Measurements from ENCODE around the gene MYBL2. TPM values are rescaled to one million over a fixed set of nuclear protein-coding genes. Genes with fewer than 3 reads are reported as not detected.

The MYBL2 gene
- polyA plus RNA-seq, 1 of the 3 experiments (the other 2 are of a cell fraction) = 9.7 TPM

DNA sequence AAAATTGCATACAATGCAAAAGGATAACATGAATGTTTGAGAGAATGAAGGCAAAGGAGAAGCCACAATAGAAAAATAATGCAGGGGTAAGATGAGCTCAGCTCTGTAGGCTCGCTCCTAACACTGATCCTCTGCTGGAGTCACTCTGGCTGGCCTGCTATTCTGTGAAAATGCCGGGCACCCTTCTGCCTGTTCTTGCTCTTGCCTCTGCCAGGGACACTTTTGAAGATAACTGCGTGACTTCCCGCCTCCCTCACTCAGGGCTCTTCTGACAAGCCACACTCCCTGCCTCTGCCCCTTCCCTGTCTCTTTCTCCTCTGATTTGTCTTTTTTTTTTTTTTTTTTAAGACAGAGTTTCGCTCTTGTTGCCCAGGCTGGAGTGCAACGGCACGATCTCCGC is 35.3 kb upstream of the MYBL2 start:
- Histone ChIP-seq H3K79me2 (ENCODE audit: insufficient read depth) (no peaks in the 10 kb centered on the region), H2AFZ (ENCODE audit: low read depth) (no peak overlapping the region), H3F3A (replicated peaks; ENCODE audit: insufficient read depth) (no peaks in the 10 kb centered on the region), H3K9me3 (no peaks in the 10 kb centered on the region), H4K20me1 (ENCODE audit: insufficient read depth) (no peaks in the 10 kb centered on the region), H3K4me3 (ENCODE audit: low read depth in 2 of 2, low read length in 1 of 2) (no peak overlapping the region), H3K27me3 (ENCODE audit: insufficient read depth) (no peaks in the 10 kb centered on the region), H3K9me2 (no peaks in the 10 kb centered on the region), H3K27ac (ENCODE audit: low read depth in 2 of 2, low read length in 1 of 2) (no peak overlapping the region), H3K9ac (no peak overlapping the region), H3K4me2 (no peak overlapping the region), H3K36me3 (replicated peaks in 1 of 2; ENCODE audit: control insufficient read depth in 1 of 2, insufficient read depth in 2 of 2, low read length in 1 of 2) (peaks cover 13 to 32% of the 10 kb centered on the region in 2 experiments), H3K4me1 (ENCODE audit: control insufficient read depth in 1 of 2, insufficient read depth in 2 of 2, low read depth in 1 of 2, low read length in 1 of 2) (no peaks in the 10 kb centered on the region)
- no peak for DNase-seq
- POLR2A ChIA-PET = no interaction called here
- TF ChIP-seq, protein P1, sequence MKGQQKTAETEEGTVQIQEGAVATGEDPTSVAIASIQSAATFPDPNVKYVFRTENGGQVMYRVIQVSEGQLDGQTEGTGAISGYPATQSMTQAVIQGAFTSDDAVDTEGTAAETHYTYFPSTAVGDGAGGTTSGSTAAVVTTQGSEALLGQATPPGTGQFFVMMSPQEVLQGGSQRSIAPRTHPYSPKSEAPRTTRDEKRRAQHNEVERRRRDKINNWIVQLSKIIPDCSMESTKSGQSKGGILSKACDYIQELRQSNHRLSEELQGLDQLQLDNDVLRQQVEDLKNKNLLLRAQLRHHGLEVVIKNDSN (IDR thresholded peaks at IDR 0.05; ENCODE audit: borderline replicate concordance, low read depth) = no peak
- TF ChIP-seq EZH2phosphoT487 (IDR thresholded peaks at IDR 0.05; ENCODE audit: borderline replicate concordance, low read depth) (no peak), TCF12 (IDR thresholded peaks at IDR 0.05) (no peak), NFIC (IDR thresholded peaks at IDR 0.05; ENCODE audit: borderline replicate concordance) (no peak), EP300 (IDR thresholded peaks at IDR 0.05; ENCODE audit: borderline replicate concordance in 1 of 2, low read depth in 1 of 2, low read length in 1 of 2) (no peak), NRF1 (IDR thresholded peaks at IDR 0.05; ENCODE audit: low read depth, low read length) (no peak), RXRA (IDR thresholded peaks at IDR 0.05; ENCODE audit: borderline replicate concordance, low read depth) (no peak), GATA2 (CRISPR knock-in tag; IDR thresholded peaks at IDR 0.05) (no peak), ELF1 (IDR thresholded peaks at IDR 0.05) (no peak), SMC3 (IDR thresholded peaks at IDR 0.05; ENCODE audit: low read depth, low read length) (no peak), TEAD4 (IDR thresholded peaks at IDR 0.05; ENCODE audit: borderline replicate concordance, insufficient read depth) (no peak), RFX5 (IDR thresholded peaks at IDR 0.05; ENCODE audit: low read length) (no peak), REST (IDR thresholded peaks at IDR 0.05; ENCODE audit: low read depth, low read length) (no peak), GABPA (IDR thresholded peaks at IDR 0.05; ENCODE audit: low read depth) (no peak), POLR2AphosphoS5 (IDR thresholded peaks at IDR 0.05; ENCODE audit: low read depth, low read length) (no peak), FOSL2 (IDR thresholded peaks at IDR 0.05; ENCODE audit: borderline replicate concordance, low read depth) (no peak), FOXJ3 (CRISPR knock-in tag; IDR thresholded peaks at IDR 0.05) (no peak), IRF3 (IDR thresholded peaks at IDR 0.05; ENCODE audit: low read depth, low read length) (no peak)
- TF ChIP-seq, protein P2, sequence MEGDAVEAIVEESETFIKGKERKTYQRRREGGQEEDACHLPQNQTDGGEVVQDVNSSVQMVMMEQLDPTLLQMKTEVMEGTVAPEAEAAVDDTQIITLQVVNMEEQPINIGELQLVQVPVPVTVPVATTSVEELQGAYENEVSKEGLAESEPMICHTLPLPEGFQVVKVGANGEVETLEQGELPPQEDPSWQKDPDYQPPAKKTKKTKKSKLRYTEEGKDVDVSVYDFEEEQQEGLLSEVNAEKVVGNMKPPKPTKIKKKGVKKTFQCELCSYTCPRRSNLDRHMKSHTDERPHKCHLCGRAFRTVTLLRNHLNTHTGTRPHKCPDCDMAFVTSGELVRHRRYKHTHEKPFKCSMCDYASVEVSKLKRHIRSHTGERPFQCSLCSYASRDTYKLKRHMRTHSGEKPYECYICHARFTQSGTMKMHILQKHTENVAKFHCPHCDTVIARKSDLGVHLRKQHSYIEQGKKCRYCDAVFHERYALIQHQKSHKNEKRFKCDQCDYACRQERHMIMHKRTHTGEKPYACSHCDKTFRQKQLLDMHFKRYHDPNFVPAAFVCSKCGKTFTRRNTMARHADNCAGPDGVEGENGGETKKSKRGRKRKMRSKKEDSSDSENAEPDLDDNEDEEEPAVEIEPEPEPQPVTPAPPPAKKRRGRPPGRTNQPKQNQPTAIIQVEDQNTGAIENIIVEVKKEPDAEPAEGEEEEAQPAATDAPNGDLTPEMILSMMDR (IDR thresholded peaks at IDR 0.05) = no peak
- TF ChIP-seq, protein P3, sequence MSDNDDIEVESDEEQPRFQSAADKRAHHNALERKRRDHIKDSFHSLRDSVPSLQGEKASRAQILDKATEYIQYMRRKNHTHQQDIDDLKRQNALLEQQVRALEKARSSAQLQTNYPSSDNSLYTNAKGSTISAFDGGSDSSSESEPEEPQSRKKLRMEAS (IDR thresholded peaks at IDR 0.05; ENCODE audit: low read depth) = no peak
- 92% methylated on average over 8 of the region's 8 CpGs for WGBS (ENCODE audit: low lambda C conversion rate)
- CTCF ChIA-PET = no interaction called here

Measured in SK-N-SH (cell line).